Neural cell (in vitro differentiated cells): ENCODE measurements around the gene COG5. TPM values are rescaled to one million over a fixed set of nuclear protein-coding genes. Genes with fewer than 3 reads are reported as not detected.

Experiments
- H2AFZ ChIP-seq: fragments of 200-600, 300-800 bp; sonication (generic), shearing (Covaris generic); 2 replicates; pipeline ENCODE4 v1.6.0; 2014; ENCODE audit warnings: low read depth, mild to moderate bottlenecking, antibody characterized with exemption, low read length, moderate library complexity
- H3F3A ChIP-seq: fragments of 200-600 bp; shearing (Covaris generic); 2 replicates; pipeline ENCODE4 v1.6.1; 2016; ENCODE audit warnings: mild to moderate bottlenecking, moderate library complexity, mixed read lengths, antibody characterized with exemption, low read length; ENCODE audit not compliant: insufficient read depth, poor library complexity, severe bottlenecking
- H3K27ac ChIP-seq: fragments of 200-600, 300-800 bp; sonication (generic), shearing (Covaris generic); 2 replicates; pipeline ENCODE4 v1.5.1; 2014; ENCODE audit warnings: mild to moderate bottlenecking, low read length, moderate library complexity
- H3K27me3 ChIP-seq: fragments of 300-800, 200-600 bp; sonication (generic), shearing (Covaris generic); 2 replicates; pipeline ENCODE4 v1.6.0; 2014; ENCODE audit warnings: mild to moderate bottlenecking, low read depth, low read length, moderate library complexity; ENCODE audit not compliant: insufficient read depth
- H3K36me3 ChIP-seq: fragments of 300-800, 200-600 bp; sonication (generic), shearing (Covaris generic); 2 replicates; pipeline ENCODE4 v1.5.1; 2014; ENCODE audit warnings: mild to moderate bottlenecking, antibody characterized with exemption, low read length, moderate library complexity; ENCODE audit not compliant: insufficient read depth
- H3K4me2 ChIP-seq: fragments of 300-800, 200-600 bp; sonication (generic), shearing (Covaris generic); 2 replicates; pipeline ENCODE4 v1.6.0; 2014; ENCODE audit warnings: mild to moderate bottlenecking, low read length
- H3K4me3 ChIP-seq: fragments of 300-800, 200-600 bp; sonication (generic), shearing (Covaris generic); 2 replicates; pipeline ENCODE4 v1.5.1; 2014; ENCODE audit warnings: mild to moderate bottlenecking, low read length, moderate library complexity
- H3K79me2 ChIP-seq: fragments of 200-600 bp; shearing (Covaris generic); replicated peaks from 2 replicates; pipeline ENCODE4 v1.6.0; 2014; ENCODE audit warnings: mild to moderate bottlenecking, low read length, moderate library complexity; ENCODE audit not compliant: insufficient read depth
- H3K9ac ChIP-seq: fragments of 300-800, 200-600 bp; sonication (generic), shearing (Covaris generic); 2 replicates; pipeline ENCODE4 v1.6.1; 2016; ENCODE audit warnings: mild to moderate bottlenecking, low read length, mixed read lengths
- H3K9me2 ChIP-seq: fragments of 200-600 bp; shearing (Covaris generic); 2 replicates; pipeline ENCODE4 v1.6.1; 2016; ENCODE audit warnings: mild to moderate bottlenecking, low read length, mixed read lengths; ENCODE audit not compliant: insufficient read depth
- H3K9me3 ChIP-seq: fragments of 200-600, 300-800 bp; sonication (generic), shearing (Covaris generic); 2 replicates; pipeline ENCODE4 v1.6.1; 2016; ENCODE audit warnings: mild to moderate bottlenecking, mixed run types, low read length, moderate library complexity, mixed read lengths
- H4K20me1 ChIP-seq: fragments of 200-600 bp; shearing (Covaris generic); 2 replicates; pipeline ENCODE4 v1.6.1; 2016; ENCODE audit warnings: mild to moderate bottlenecking, mixed run types; ENCODE audit not compliant: insufficient read depth
- CTCF ChIP-seq: fragments of 450-650 bp; IDR thresholded peaks from 2 replicates; pipeline ENCODE4 v1.5.1; 2014; ENCODE audit warnings: antibody characterized with exemption, mild to moderate bottlenecking, moderate library complexity; ENCODE audit not compliant: poor library complexity, severe bottlenecking
- EP300 ChIP-seq: fragments of 450-650 bp; conservative IDR thresholded peaks from 2 replicates; pipeline ENCODE4 v1.6.1; 2014; ENCODE audit warnings: antibody characterized with exemption, mild to moderate bottlenecking, moderate library complexity; ENCODE audit not compliant: poor library complexity, severe bottlenecking
- EZH2 ChIP-seq: fragments of 200-600, 300-800 bp; shearing (Covaris generic), sonication (generic); IDR thresholded peaks from 2 replicates; pipeline ENCODE4 v1.6.1; 2014; ENCODE audit warnings: antibody characterized with exemption, low read length, borderline replicate concordance, mild to moderate bottlenecking; ENCODE audit not compliant: insufficient read depth, poor library complexity, severe bottlenecking
- MXI1 ChIP-seq: fragments of 450-650 bp; conservative IDR thresholded peaks from 2 replicates; pipeline ENCODE4 v1.6.1; 2014; ENCODE audit warnings: antibody characterized with exemption, mild to moderate bottlenecking; ENCODE audit not compliant: poor library complexity, severe bottlenecking
- POLR2AphosphoS5 ChIP-seq: IDR thresholded peaks from 2 replicates; pipeline ENCODE4 v1.6.1; 2012
- RAD21 ChIP-seq: fragments of 450-650 bp; conservative IDR thresholded peaks from 2 replicates; pipeline ENCODE4 v1.6.1; 2014; ENCODE audit warnings: antibody characterized with exemption, mild to moderate bottlenecking, moderate library complexity
- REST ChIP-seq: IDR thresholded peaks from 2 replicates; pipeline ENCODE4 v1.6.1; 2012; ENCODE audit warnings: borderline replicate concordance
- SMC3 ChIP-seq: fragments of 450-650 bp; conservative IDR thresholded peaks from 2 replicates; pipeline ENCODE4 v1.6.1; 2014; ENCODE audit warnings: antibody characterized with exemption, mild to moderate bottlenecking, moderate library complexity; ENCODE audit not compliant: poor library complexity
- TAF1 ChIP-seq: IDR thresholded peaks from 2 replicates; pipeline ENCODE4 v1.6.1; 2012; ENCODE audit warnings: low read depth
- polyA plus RNA-seq: library from polyadenylated mRNA; depleted of rRNA; stranded (reverse); fragments of >200 nt; gene quantifications from 2 replicates; pipeline ENCODE4 v1.2.3, GENCODE V29; 2014

Gene COG5
- polyA plus RNA-seq, 1 donor from 2014 or later: 13.3 TPM

- Histone ChIP-seq H3K4me2 (no peak overlapping the region), H3K4me3 (no peak overlapping the region), H3K9ac (no peak overlapping the region), H3K9me3 (no peaks in the 10 kb centered on the region), H3K79me2 (peaks cover 26% of the 10 kb centered on the region), H3F3A (no peaks in the 10 kb centered on the region), H3K36me3 (peaks cover 4% of the 10 kb centered on the region), H3K9me2 (no peaks in the 10 kb centered on the region), H4K20me1 (no peaks in the 10 kb centered on the region), H3K27me3 (no peaks in the 10 kb centered on the region), H3K27ac (no peak overlapping the region), H2AFZ (no peak overlapping the region)
- TF ChIP-seq RAD21 (no peak), POLR2AphosphoS5 (no peak), SMC3 (no peak), CTCF (no peak), MXI1 (no peak), EP300 (no peak), TAF1 (no peak), REST (no peak), EZH2 (no peak)
Observed at GRCh38 chr7:107559864-107560263, 3.9 kb downstream of the COG5 start.

GRCh38 chr7:107555893-107556292 lies 7.8 kb downstream of the COG5 start:
- Histone ChIP-seq H3K9me3 (no peaks in the 10 kb centered on the region), H3K4me3 (no peak overlapping the region), H4K20me1 (no peaks in the 10 kb centered on the region), H3K27me3 (no peaks in the 10 kb centered on the region), H3K36me3 (peaks cover 4% of the 10 kb centered on the region), H3F3A (no peaks in the 10 kb centered on the region), H3K79me2 (peaks cover 2% of the 10 kb centered on the region), H3K9me2 (no peaks in the 10 kb centered on the region), H3K27ac (no peak overlapping the region), H3K4me2 (no peak overlapping the region), H2AFZ (no peak overlapping the region), H3K9ac (no peak overlapping the region)
- TF ChIP-seq TAF1: no peak

- Histone ChIP-seq H3K36me3 (no peaks in the 10 kb centered on the region), H3K79me2 (no peaks in the 10 kb centered on the region), H4K20me1 (no peaks in the 10 kb centered on the region)
Observed at GRCh38 chr7:107551936-107552335, 11.8 kb downstream of the COG5 start.

More at GRCh38 chr7:107551936-107552335, 11.8 kb downstream of the COG5 start:
- Histone ChIP-seq H3K4me3 (no peak overlapping the region), H3K9ac (no peak overlapping the region), H3K4me2 (no peak overlapping the region), H3K27me3 (no peaks in the 10 kb centered on the region), H3K9me2 (no peaks in the 10 kb centered on the region), H2AFZ (no peak overlapping the region), H3K27ac (no peak overlapping the region), H3F3A (no peaks in the 10 kb centered on the region), H3K9me3 (no peaks in the 10 kb centered on the region)
- TF ChIP-seq CTCF (no peak), REST (no peak), SMC3 (no peak), POLR2AphosphoS5 (no peak), RAD21 (no peak), EZH2 (no peak), MXI1 (no peak), EP300 (no peak)
